Pancreas (tissue), 10 donors: ENCODE data around the gene MEP1B. TPM values are rescaled to one million over a fixed set of nuclear protein-coding genes. Genes with fewer than 3 reads are reported as not detected.

Experiments used
- ATAC-seq, 4 donors: fragments of 200-7000 bp; cut with Tn5 transposase; one replicate each; pipeline versions ENCODE4 v1.8.0 to v1.9.1; 2020; ENCODE audit warnings: mild to moderate bottlenecking in 4 of 4, moderate library complexity in 4 of 4
- DNase-seq, 6 donors: peaks; one replicate each; pipeline ENCODE4 v3.0.0-alpha.2; 2020
- FAIRE-seq: peaks from 2 replicates; lab custom pipeline; 2012; peaks lifted over from hg19 to GRCh38; lab: Jason Lieb, UNC
- H3K27ac ChIP-seq, 4 donors: fragments of 200-600 bp; sonication (generic); 1 replicate in 3 of 4; 2 replicates in 1 of 4; pipeline versions ENCODE4 v1.5.0 to v1.8.0; 2020
- H3K27me3 ChIP-seq, 4 donors: fragments of 200-600 bp; one replicate each; pipeline ENCODE4 v1.8.0; 2021
- H3K36me3 ChIP-seq, 3 donors: fragments of 200-600 bp; sonication (generic) in 1 of 3; one replicate each; pipeline versions ENCODE4 v1.5.0 to v1.8.0; 2020 to 2021
- H3K4me1 ChIP-seq, 3 donors: fragments of 200-600 bp; one replicate each; pipeline ENCODE4 v1.8.0; 2021
- H3K4me3 ChIP-seq, 4 donors: fragments of 200-600 bp; sonication (generic) in 2 of 4; one replicate each; pipeline versions ENCODE4 v1.5.0 to v1.8.0; 2020 to 2021
- H3K9me3 ChIP-seq, 4 donors: fragments of 200-600 bp; one replicate each; pipeline ENCODE4 v1.8.0; 2021
- CTCF ChIP-seq, 4 donors: fragments of 200-600 bp; sonication (generic) in 3 of 4; IDR thresholded peaks; one replicate each; pipeline versions ENCODE4 v1.5.0 to v1.8.0; 2021; ENCODE audit warnings: antibody characterized with exemption in 4 of 4
- WGBS, 2 donors: extraction: QIAGEN DNeasy Blood & Tissue Kit; methylation state at CpG; one replicate each; pipeline ENCODE4 v1.1.7; 2013; 5-methylcytosine and 5-hydroxymethylcytosine counted together
- intact Hi-C, 3 donors: fragments of 100-400 bp; cut with DNase I; formaldehyde crosslinking; loops; one replicate each; pipeline versions ENCODE4 v1.11.1 to v1.14.2; 2022
- polyA plus RNA-seq, 2 donors: library from polyadenylated mRNA; stranded (reverse); fragments of 200-250 nt; gene quantifications; one replicate each; pipeline ENCODE4 v1.2.3, GENCODE V29; 2013
- total RNA-seq, 6 donors: library from RNA; stranded (reverse); fragmentation: NEBNext Ultra II Directional in 4 of 6; extraction: Animal tissue kit (Norgen Biotek cat#: 25700) in 4 of 6; gene quantifications; one replicate each; pipeline versions ENCODE4 v1.2.1 to v1.2.4, GENCODE V29; 2021 to 2023
- donor health status: healthy with polysubstance abuse.
- donor health status: DM: no; HTN: no; CAD: no; lungs with moderate emphysema.
- donor health status: DM: no; HTN: no; CAD: no.
- donor health status: control.
- donor health status: control.
- donor health status: Bipolar disorder and iron deficiency.
- donor health status: DM: yes; HTN: yes; CAD: no.
- donor health status: DM: no; HTN: no; CAD: no.
- donor health status: DM: no; HTN: no; CAD: no.
- donor health status: DM: yes; HTN: yes; CAD: no.

MEP1B gene
- total and polyA plus RNA-seq, 8 donors, result 0.18 TPM; not detected in 7

- Histone ChIP-seq H3K27ac (no peak overlapping the region), H3K4me3 (no peak overlapping the region), H3K27me3 (no peaks in the 10 kb centered on the region), H3K36me3 (no peaks in the 10 kb centered on the region), H3K4me1 (no peaks in the 10 kb centered on the region), H3K9me3 (no peaks in the 10 kb centered on the region)
- DNase-seq (no peak), FAIRE-seq (no peak), ATAC-seq (no peak)
- TF ChIP-seq CTCF (IDR thresholded peaks at IDR 0.05), result no peak
- 84 to 90% methylated on average over 3 of the region's 3 CpGs for WGBS, 2 donors
- intact Hi-C loops, result no loop called here
Observed at GRCh38 chr18:32201948-32202672, 12.3 kb downstream of the MEP1B start.

DNA sequence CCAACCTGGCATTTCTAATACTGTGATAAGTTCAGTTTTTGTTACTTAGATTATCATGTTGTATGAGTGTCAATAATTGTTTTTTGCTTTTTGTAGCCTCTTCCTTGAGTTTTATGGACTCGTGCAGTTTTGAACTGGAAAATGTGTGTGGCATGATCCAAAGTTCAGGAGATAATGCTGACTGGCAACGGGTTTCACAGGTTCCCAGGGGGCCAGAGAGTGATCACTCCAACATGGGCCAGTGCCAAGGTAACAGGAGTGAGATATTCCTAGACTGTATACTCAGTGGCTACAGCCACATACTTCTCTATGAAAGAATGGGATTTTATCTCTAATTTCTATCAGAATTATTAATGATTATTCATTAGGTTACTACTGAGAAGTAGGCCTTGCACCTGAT, 18.2 kb downstream of the MEP1B start:
- Histone ChIP-seq H3K36me3 (no peaks in the 10 kb centered on the region), H3K4me1 (peaks cover 0 to 12% (median 12%) of the 10 kb centered on the region in 3 donors), H3K27ac (no peak overlapping the region), H3K9me3 (no peaks in the 10 kb centered on the region), H3K27me3 (no peaks in the 10 kb centered on the region), H3K4me3 (no peak overlapping the region)
- intact Hi-C loops, result no loop called here
- ATAC-seq, result peak; percentile 77 to 93 (median 92)
- peak in 3 of 6 donors; percentile 21 to 40 (median 31) for DNase-seq
- WGBS, 2 donors, result 3 to 12% methylated on average over 2 of the region's 2 CpGs
- no peak for FAIRE-seq
- no peak for TF ChIP-seq CTCF (IDR thresholded peaks at IDR 0.05)

DNA sequence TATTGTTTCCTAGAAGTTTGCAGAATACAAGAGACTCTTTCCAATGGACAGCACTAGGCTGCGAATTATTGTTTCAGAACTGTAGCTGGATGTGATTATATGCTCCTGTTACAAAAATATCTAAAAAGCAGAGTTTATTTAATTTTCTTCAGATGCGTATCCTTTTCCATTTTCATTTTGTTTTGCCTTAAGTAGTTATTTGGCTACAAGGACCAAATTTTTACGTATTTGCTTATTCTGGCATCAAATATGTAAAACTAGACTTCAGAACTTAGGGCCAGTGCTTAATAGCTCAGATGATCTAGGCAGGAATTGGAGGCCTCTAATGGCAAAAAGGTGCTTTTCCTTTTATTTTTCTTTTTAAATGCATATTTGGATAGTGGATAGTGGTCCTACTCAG, 18.7 kb downstream of the MEP1B start:
- 86 to 90% methylated on average over 3 of the region's 3 CpGs for WGBS, 2 donors
- Histone ChIP-seq H3K4me3 (no peak overlapping the region), H3K36me3 (no peaks in the 10 kb centered on the region), H3K9me3 (no peaks in the 10 kb centered on the region), H3K4me1 (peaks cover 0 to 12% (median 12%) of the 10 kb centered on the region in 3 donors), H3K27ac (no peak overlapping the region), H3K27me3 (no peaks in the 10 kb centered on the region)
- intact Hi-C loops, result no loop called here
- FAIRE-seq, result no peak
- ATAC-seq, result no peak
- DNase-seq, result no peak
- no peak for TF ChIP-seq CTCF (IDR thresholded peaks at IDR 0.05)

DNA sequence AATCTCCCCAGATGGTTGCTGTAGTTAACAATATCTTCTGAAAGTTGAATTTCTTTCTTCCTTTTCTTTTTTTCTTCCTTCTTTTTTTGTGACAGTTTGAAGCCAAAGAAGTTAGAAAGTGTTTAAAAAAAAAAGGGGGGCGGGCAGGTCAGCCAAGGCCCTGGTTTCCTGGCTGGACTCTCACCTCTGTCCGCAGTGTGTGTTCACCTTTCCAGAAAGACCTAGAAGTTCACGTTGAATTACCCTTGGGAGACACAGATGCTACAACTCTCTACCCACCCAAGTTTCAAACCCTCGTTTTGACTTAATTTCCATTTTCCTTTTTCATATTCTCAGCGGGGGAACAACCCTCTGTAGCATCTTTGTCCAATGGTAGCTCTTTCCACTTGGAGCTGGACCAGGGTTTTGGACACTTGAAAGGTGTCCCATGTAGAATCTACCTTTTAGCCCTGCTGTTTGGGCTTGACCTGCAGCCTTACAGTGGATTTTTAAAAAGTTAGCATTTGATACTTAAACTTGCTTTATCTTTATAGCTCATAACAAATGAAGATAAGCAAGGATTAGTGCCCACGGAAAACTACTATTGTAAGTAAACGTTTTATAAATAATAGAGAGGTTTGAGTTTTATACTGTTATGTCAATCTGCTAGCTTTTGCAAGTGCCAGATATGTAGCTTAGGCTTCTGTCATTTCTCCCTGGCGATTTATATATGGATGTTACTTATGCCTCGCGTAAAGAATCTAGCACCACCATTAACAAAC, 20.0 kb downstream of the MEP1B start:
- no peak for ATAC-seq
- intact Hi-C loops, result no loop called here
- Histone ChIP-seq H3K4me3 (no peak overlapping the region), H3K4me1 (peaks cover 0 to 12% (median 12%) of the 10 kb centered on the region in 3 donors), H3K27me3 (no peaks in the 10 kb centered on the region), H3K27ac (no peak overlapping the region), H3K9me3 (no peaks in the 10 kb centered on the region), H3K36me3 (no peaks in the 10 kb centered on the region)
- no peak for DNase-seq
- TF ChIP-seq CTCF (IDR thresholded peaks at IDR 0.05), result no peak
- 74 to 81% methylated on average over 10 of the region's 10 CpGs for WGBS, 2 donors
- FAIRE-seq, result no peak
